Measurements from ENCODE around the gene WDR37.

The WDR37 gene

GRCh38 chr10:1171182-1171581 lies 115.0 kb downstream of the WDR37 start:
- H3K27me3 ChIP-seq (replicated peaks; ENCODE audit: control insufficient read depth, insufficient read depth, low read length): no peaks in the 10 kb centered on the region; the same call in 1 of the 2 replicates
- TF ChIP-seq CTCF (IDR thresholded peaks at IDR 0.05; ENCODE audit: insufficient read depth, low read length, poor library complexity, severe bottlenecking): no peak
- H3K4me3 ChIP-seq (replicated peaks; ENCODE audit: low read depth, low read length): no peak overlapping the region
- H3K36me3 ChIP-seq (ENCODE audit: control insufficient read depth, insufficient read depth, low read length): no peaks in the 10 kb centered on the region
- DNase-seq (ENCODE audit: extremely low read depth, insufficient read length): no peak

DNA sequence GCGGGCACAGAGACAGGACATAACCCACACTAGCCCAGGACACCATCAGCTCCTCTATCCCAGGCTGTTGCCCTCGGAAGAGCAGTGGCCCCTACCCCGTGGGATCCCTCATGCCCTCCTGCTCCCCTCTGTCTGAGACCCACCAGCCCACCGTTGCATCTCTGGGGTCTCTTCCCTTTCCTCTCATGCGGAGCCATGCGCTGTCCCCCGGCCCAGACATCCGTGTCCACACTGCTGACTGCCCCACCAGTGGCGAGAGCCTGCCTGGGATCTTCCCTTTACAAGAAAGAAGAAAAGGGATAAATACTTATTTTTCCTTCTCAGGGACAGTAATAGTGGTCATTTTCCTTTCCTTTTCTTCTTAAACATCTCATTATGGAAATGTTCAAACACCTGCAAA lies 115.4 kb downstream of the WDR37 start:
- no peak for DNase-seq (ENCODE audit: extremely low read depth, insufficient read length)
- Histone ChIP-seq H3K4me3 (replicated peaks; ENCODE audit: low read depth, low read length) (no peak overlapping the region), H3K27me3 (replicated peaks; ENCODE audit: control insufficient read depth, insufficient read depth, low read length) (no peaks in the 10 kb centered on the region; the same call in 1 of the 2 replicates), H3K36me3 (ENCODE audit: control insufficient read depth, insufficient read depth, low read length) (no peaks in the 10 kb centered on the region)
- no peak for TF ChIP-seq CTCF (IDR thresholded peaks at IDR 0.05; ENCODE audit: insufficient read depth, low read length, poor library complexity, severe bottlenecking)

DNA sequence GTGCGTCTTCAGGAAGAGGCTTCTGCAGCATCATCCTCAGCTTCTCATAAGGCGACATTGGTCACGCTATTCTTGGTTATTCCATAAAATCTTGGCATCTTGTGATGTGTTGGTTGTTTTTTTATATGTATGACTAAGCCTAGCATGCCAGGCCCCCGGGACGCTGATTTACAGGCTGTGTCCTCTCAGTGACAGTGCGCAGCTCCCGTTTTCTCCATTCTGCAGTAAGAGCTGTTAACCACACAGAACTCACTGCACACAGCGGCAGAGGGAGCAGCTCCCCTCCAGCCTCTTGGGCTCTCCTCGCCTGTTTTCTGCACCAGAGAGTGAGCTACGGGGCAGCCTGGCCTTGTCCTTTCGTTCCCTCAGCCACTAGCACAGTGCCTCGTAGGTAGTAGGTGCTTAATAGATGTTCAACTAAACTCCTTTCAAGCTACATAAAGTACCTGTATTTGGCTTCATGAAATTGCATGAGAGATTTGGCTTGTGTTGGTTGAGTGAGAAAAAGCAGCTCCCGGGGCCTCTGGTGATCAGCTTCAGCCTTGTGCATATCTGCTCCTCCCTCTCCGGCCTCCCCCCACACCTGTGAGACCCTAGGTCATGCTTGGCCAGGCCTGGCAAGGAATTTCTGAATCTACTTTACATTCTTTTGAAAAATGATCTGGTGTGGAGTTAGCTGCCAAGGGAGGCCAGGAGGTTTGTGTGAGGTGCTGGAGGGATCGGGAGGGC lies 116.2 kb downstream of the WDR37 start:
- H3K36me3 ChIP-seq (ENCODE audit: control insufficient read depth, insufficient read depth, low read length): no peaks in the 10 kb centered on the region
- no peak for DNase-seq (ENCODE audit: extremely low read depth, insufficient read length)
- H3K4me3 ChIP-seq (replicated peaks; ENCODE audit: low read depth, low read length): no peak overlapping the region
- no peaks in the 10 kb centered on the region; the same call in 1 of the 2 replicates for H3K27me3 ChIP-seq (replicated peaks; ENCODE audit: control insufficient read depth, insufficient read depth, low read length)
- no peak for TF ChIP-seq CTCF (IDR thresholded peaks at IDR 0.05; ENCODE audit: insufficient read depth, low read length, poor library complexity, severe bottlenecking)

DNA sequence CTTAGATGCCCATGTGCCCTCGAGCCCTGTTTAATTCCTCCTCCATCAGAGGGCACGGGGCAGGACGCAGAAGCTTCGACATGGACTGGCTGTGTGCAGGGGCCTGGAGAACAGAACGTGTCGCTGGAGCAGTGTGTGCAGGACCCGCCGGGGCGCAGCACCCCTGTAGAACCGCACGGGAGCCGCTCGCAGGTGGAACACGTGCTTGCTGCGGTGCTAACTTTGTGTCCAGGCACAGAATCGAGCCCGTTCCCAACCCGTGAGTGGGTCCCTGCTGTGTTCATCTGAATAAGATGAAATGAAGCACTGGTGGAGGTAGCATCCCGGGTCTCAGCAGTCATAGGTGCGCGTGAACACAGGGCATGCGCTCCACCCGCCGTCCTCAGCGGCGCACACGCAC lies 116.9 kb downstream of the WDR37 start:
- no peak for DNase-seq (ENCODE audit: extremely low read depth, insufficient read length)
- Histone ChIP-seq H3K36me3 (ENCODE audit: control insufficient read depth, insufficient read depth, low read length) (no peaks in the 10 kb centered on the region), H3K27me3 (replicated peaks; ENCODE audit: control insufficient read depth, insufficient read depth, low read length) (peaks cover under 1% of the 10 kb centered on the region; the same call in 1 of the 2 replicates), H3K4me3 (replicated peaks; ENCODE audit: low read depth, low read length) (no peak overlapping the region)
- TF ChIP-seq CTCF (IDR thresholded peaks at IDR 0.05; ENCODE audit: insufficient read depth, low read length, poor library complexity, severe bottlenecking): no peak

- Histone ChIP-seq H3K36me3 (ENCODE audit: control insufficient read depth, insufficient read depth, low read length) (no peaks in the 10 kb centered on the region), H3K27me3 (replicated peaks; ENCODE audit: control insufficient read depth, insufficient read depth, low read length) (peaks cover 2% of the 10 kb centered on the region; the same call in 1 of the 2 replicates), H3K4me3 (replicated peaks; ENCODE audit: low read depth, low read length) (no peak overlapping the region)
- no peak for TF ChIP-seq CTCF (IDR thresholded peaks at IDR 0.05; ENCODE audit: insufficient read depth, low read length, poor library complexity, severe bottlenecking)
- DNase-seq (ENCODE audit: extremely low read depth, insufficient read length): no peak
These were observed 117.8 kb downstream of the WDR37 start for GRCh38 chr10:1174022-1174421.

Measured in GM06990 (cell line).